Fibroblast of pulmonary artery (primary cell): Measurements from ENCODE around the gene KRT20.
A peak's percentile ranks its signal among the peaks of the same experiment; 100 is the strongest.

ENCODE experiments used
- DNase-seq: peaks from one replicate; pipeline ENCODE4 v3.0.0-alpha.2; 2010; ENCODE audit warnings: low read depth
- H3K4me3 ChIP-seq: replicated peaks from 2 replicates; pipeline ENCODE4 v1.5.1; 2011; ENCODE audit warnings: low read depth, mild to moderate bottlenecking, control low read depth, low read length, moderate library complexity
- CTCF ChIP-seq: IDR thresholded peaks from 2 replicates; pipeline ENCODE4 v1.5.1; 2011; ENCODE audit warnings: mild to moderate bottlenecking, control low read depth, low read length, inconsistent platforms; ENCODE audit errors: missing control alignments

The KRT20 gene

GRCh38 chr17:40916366-40916765, 31.3 kb upstream of the KRT20 start:
- DNase-seq = no peak
- no peak for TF ChIP-seq CTCF
- no peak overlapping the region for H3K4me3 ChIP-seq

DNA sequence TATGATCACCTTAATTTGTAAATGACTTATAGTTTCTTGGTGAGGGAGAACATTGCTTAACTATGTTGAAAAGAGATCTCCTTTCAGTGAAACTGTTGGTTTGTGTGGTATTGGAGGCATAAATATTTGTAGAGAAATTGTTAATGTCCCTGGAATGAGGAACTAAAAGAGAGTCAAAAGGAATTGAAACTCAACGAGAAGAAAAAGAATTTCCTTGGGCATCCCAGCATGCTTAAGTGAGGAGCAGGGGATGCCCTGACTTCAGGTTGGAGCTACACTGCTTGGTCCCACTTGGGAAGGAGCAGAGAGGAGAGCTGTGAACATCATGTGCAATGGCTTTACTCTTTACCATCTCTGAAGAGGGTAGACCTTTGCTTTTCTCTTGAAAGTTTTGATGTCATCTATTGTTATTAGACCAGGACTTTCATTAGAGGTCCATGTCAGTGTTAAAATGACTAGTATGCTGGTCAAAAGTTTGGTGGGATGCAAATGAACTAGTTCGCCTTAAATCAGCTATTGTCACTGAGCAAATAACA, 30.7 kb upstream of the KRT20 start:
- DNase-seq = peak; percentile 21
- no peak for TF ChIP-seq CTCF
- H3K4me3 ChIP-seq = no peak overlapping the region

DNA sequence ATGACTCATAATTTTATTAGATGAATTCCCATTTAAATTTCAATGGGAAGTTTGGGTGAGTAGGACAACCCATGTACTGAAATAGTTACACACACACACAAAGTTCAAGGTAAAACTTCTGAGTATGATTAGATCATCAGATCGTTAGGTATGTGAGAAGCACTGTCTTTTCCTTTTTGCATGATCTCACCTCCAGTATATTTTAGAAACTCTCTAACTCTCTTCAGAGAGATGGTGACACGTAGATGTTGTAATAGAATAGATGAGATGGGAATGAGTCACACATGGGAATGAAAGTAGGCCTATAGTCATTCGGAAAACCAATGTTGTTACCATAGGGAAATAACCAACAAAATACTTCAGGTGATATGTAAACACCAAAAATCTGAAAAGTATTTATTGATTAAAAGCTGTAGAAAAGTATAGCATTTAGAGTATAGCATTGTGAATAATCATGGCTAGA, 30.2 kb upstream of the KRT20 start:
- no peak overlapping the region for H3K4me3 ChIP-seq
- peak; percentile 89 for DNase-seq
- no peak for TF ChIP-seq CTCF

GRCh38 chr17:40914075-40914855, 29.2 kb upstream of the KRT20 start:
- DNase-seq = no peak
- H3K4me3 ChIP-seq = no peak overlapping the region
- no peak for TF ChIP-seq CTCF

DNA sequence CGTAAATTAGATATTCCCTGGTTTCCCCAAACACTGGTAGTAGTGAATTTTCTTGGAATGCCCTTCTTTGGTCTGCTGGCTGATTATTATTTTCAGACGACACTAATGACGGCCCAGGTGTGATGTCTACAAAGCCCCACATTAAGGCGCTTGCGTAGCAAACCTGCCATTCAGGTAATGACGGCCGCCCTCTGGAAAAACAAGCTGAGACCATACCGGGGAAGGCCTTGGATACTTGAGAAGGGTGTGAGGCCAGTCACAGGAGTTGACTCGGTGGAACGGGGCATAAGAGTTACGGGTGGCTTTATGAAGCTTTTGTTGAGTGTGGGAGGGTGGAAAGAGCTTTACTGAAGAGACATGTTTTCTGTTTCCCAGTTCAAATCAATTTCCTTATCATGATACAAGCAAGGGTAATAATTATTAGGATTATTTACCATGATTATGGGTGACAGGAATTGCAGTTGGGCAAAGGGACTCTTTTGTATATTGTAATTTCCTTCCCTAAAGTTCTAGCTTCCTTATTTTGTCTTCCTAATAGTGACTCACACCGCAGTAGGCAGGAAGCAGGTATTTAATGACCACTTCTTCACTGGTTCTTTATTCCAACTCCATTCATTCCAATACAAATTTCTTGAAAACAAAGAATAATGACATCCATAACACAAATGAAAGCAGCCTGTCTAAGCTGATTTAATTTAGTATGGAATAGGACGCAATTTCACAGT, 27.6 kb upstream of the KRT20 start:
- H3K4me3 ChIP-seq = no peak overlapping the region
- no peak for TF ChIP-seq CTCF
- DNase-seq = no peak

DNA sequence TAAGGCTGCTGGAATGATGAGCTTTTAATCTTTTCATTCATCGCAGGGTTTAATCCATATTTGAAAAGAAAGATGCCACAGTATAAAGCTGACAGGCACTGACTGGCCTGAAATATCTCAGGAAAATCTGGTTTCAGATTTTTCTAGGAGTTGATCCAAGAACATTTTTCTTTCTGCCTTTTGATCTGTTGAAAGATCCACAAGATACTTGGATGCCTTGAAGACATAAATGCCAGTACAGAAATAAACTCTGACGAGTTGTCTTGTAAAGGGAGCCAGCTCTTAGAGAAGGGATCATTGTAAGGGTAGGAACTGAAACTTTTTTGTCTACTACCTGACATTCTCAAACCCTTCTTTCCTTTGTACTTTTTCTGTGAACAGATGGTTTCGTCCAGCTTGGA, 25.4 kb upstream of the KRT20 start:
- no peak overlapping the region for H3K4me3 ChIP-seq
- no peak for TF ChIP-seq CTCF
- DNase-seq = peak; percentile 23
